NB4 (cell line): Measurements from ENCODE around the gene APAF1.

Source experiments
- CTCF ChIP-seq: IDR thresholded peaks from one replicate; pipeline ENCODE4 v1.5.1; 2012; ENCODE audit warnings: low read depth, low read length
- POLR2A ChIP-seq: IDR thresholded peaks from 2 replicates; pipeline ENCODE4 v1.6.1; 2011; ENCODE audit warnings: mild to moderate bottlenecking; ENCODE audit not compliant: insufficient read length; ENCODE audit errors: extremely low read depth

DNA sequence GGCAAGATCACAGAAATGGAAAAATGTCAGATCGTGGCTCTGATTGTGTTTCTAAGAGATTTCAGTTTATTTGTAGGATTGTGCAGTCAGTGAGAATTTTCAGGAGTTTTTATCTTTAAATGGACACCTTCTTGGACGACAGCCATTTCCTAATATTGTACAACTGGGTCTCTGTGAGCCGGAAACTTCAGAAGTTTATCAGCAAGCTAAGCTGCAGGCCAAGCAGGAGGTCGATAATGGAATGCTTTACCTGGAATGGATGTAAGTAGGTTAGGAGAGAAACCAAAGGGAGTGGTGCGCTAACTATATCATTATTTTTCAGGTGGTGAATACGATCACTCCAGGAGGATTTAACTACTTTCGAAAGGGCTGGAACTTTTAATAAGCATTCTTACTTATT is 26.4 kb downstream of the APAF1 start:
- TF ChIP-seq CTCF, result no peak
- no peak for TF ChIP-seq POLR2A
